ENCODE data around the gene PAK1.
"Not testable (repeated sequence)": the region's sequence is repeated elsewhere in the genome, so short reads cannot be mapped to it uniquely, and the experiment has no call there.

PAK1 gene

DNA sequence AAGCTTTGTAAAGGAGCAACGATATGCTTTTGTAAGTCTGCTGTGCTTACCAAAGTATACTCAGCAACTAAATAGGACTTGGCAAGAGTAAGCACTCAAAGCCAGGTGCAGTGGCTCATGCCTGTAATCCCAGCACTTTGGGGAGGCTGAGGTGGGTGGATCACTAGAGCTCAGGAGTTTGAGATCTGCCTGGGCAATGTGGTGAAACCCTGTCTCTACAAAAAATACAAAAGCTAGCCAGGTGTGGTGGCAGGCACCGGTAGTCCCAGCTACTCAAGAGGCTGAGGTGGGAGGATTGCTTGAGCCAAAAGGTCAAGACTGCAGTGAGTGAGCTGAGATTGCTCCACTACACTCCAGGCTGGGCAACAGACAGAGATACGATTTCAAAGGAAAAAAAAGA, 67.5 kb downstream of the PAK1 start:
- no peak for FAIRE-seq
- DNase-seq (ENCODE audit: low spot score): no peak

DNA sequence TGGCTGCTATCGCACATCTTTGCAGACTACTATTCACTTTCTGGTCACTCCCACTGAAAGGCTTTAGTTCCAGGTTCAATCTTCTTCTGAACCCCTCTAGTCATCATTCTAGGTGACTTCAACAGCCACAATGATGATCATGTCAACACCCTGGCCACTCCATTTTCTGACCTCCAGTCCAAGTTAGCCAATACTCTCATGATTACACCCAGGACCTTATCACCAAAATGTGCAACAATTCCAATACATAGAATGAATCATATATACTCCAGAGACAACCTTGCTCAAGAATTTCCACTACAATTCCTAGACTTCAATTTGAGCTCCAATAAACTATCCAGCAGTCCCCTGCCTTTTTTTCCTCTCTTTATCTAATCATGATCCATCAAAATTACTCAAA, 70.7 kb downstream of the PAK1 start:
- FAIRE-seq: no peak
- DNase-seq (ENCODE audit: low spot score): no peak

DNA sequence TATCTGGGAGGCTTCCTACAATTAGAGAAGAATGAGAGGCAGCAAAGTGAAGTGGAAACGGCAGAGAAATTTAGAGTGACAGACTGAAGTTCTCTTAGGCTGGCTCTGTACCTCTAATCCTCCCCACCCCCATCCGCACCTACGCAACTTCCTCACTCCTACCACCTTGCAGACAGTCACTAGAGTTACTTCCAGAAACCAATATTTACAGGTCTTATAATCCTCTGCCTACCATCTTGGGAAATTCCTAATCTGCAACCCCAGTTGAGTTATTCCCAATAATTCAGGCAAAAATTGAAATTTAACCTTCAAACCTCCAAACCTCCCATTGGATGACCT, 71.7 kb downstream of the PAK1 start:
- FAIRE-seq: no peak
- DNase-seq (ENCODE audit: low spot score): no peak

DNA sequence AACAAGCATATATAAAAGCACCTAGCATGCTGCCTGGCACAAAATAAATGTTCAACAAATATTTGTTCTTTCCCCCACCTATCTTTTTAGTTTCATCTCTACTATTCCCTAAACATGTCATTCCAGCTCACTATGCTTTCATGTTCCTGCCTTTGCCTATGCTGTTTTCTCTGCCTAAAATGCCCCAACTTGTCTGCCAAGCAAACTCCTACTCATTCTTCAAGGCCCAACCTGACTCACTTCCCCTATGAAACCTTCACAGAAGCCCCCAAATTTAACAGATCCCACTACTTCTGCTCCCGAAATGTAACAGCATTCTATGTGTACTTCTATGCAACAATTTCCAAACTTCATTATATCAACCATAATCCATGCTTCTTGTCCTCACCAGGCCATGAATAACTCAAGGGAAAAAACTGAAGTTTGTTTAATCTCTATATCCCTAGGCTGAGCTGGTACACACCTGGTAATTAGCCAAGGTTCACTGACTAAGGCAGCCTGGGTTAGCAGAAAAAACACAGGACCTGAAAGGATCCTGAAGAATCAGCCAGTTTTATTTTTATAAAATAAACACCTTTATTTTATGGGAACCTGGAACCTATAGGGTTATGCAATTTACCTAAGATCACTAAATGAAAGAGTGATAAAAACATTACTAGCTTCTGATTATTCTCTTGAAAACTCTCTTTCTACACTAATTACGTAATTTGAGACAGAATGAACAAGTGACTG, 72.2 kb downstream of the PAK1 start:
- no peak for FAIRE-seq
- DNase-seq (ENCODE audit: low spot score): no peak

GRCh38 chr11:77400775-77401449, 73.0 kb downstream of the PAK1 start:
- no peak for DNase-seq (ENCODE audit: low spot score)
- no peak for FAIRE-seq

DNA sequence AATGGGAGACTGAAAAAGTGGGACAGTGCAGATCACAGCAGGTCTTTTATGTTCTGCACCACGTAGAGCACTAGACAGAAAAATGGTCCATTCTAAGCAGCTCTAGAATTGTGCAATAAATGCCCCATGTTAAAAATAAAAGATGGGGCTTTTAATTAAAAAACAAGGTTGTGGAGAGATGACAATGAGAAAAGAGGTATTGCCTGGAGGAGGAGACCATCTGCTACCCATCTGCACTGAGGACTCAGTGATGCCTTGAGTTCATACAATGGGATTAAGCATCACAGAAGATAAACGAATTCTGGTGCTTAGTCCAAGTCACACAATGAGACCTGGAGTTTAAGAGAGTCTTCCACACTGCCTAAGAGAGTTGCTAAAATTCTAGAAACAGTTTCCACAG, 73.6 kb downstream of the PAK1 start:
- DNase-seq (ENCODE audit: low spot score) (no peak), FAIRE-seq (no peak)

DNA sequence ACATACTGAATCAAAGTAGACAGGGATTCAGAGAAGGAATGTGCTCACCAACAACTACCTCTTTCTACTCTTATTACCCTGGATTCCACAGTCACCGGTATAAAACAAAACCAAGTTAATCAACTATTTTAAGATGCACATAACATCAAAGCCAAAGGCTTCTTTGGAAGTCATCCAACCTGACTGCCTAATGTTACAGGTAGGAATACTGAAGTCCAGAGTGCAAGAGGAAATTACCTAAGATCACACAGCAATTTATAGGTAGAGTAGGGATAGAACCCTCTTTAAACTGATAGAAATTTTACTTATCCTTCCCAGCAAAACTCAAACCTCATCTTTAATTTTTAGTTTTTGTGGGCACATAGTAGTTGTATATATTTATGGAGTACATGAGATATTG, 76.3 kb downstream of the PAK1 start:
- FAIRE-seq: no peak
- no peak for DNase-seq (ENCODE audit: low spot score)

GRCh38 chr11:77396911-77397310, 77.0 kb downstream of the PAK1 start:
- FAIRE-seq (no peak), DNase-seq (ENCODE audit: low spot score) (no peak)

DNA sequence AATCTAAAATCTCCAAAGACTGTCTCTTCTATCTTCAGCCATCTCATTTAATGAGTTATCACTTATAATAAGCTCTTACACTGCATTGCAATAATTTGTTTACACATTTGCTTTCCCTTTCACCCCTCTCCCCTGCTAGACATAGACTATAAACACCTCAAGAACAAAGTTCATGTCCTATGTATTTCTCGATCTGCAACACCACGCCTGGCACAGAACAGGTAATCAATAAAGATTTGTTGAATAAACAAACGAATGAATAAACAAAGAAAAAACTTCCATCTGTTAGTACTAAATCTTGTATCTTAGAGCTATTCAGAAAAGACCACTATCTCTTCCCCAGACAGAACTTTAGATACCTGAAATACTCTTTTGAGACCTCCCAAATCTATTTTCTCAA, 77.6 kb downstream of the PAK1 start:
- no peak for DNase-seq (ENCODE audit: low spot score)
- FAIRE-seq: no peak

DNA sequence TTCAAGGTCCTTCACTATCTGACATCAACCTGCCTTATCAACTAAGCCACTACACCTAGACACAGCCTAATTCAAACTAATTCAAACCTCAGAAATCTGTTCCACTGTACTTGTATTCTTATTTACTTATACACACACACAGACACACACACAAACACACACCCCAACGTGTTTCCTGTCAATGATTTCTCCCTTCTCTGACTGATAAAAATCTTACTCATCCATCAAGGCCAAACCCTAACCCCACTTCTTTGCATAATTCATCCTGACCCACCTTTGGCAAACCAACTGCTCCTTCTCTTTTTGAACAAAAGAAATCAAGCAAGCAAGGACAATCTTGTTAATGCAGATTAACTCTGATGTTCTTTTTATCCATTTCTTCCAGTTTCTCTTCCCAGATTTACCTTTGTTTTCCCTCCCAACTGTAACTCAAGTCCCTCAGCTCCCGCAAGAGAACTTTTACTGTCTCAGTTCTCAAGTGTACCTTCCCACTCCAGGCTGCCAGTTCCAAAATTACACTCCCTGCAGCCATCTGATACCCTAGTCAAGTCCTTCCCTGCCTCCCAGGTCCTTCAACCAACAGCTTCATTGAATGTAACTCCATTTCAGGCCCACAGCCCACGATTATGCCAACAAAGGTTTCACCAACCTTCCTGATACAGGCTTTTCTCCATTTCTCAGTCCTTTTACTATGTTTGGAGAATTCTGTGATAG, 78.3 kb downstream of the PAK1 start:
- FAIRE-seq (no peak), DNase-seq (ENCODE audit: low spot score) (no peak)

- no peak for FAIRE-seq
- no peak for DNase-seq (ENCODE audit: low spot score)
Observed at GRCh38 chr11:77392842-77393241, 81.1 kb downstream of the PAK1 start.

DNA sequence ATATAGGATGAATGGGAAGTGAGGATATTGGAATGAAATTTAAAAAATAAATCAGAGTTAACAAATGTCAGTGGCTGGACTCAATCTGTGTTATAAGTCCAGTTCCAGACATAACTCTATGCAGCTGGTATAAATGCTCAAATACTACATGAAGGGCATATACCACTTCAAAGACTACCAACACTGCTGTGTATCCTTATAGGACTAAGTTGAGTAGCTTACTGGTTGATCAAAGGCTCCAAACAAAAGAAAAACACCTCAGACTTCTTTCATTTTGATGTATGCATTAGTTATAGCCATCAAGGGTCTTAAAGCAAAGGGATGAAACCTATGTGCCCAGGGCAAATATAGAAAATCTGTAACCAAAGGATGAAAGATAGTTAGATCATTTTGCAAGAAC, 86.2 kb downstream of the PAK1 start:
- FAIRE-seq (no peak), DNase-seq (ENCODE audit: low spot score) (no peak)

- FAIRE-seq (no peak), DNase-seq (ENCODE audit: low spot score) (no peak)
Observed at GRCh38 chr11:77386178-77386577, 87.7 kb downstream of the PAK1 start.

GRCh38 chr11:77385255-77385771, 88.6 kb downstream of the PAK1 start:
- not testable (repeated sequence) for FAIRE-seq; DNase-seq (ENCODE audit: low spot score)

- FAIRE-seq (no peak), DNase-seq (ENCODE audit: low spot score) (no peak)
Observed at GRCh38 chr11:77384571-77384970, 89.3 kb downstream of the PAK1 start.

DNA sequence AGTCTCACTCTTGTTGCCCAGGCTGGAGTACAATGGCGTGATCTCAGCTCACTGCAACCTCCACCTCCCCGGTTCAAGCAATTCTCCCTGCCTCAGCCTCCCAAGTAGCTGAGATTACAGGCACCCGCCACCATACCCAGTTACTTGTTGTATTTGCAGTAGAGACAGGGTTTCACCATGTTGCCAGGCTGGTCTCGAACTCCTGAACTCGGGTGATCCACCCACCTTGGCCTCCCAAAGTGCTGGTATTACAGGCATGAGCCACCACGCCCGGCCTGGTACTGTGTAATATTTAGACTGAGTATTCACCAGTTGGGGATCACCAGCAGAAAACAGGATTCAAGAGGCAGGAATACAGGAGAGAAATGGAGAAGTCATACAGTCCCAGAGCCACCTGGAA, 90.5 kb downstream of the PAK1 start:
- not testable (repeated sequence) for FAIRE-seq; DNase-seq (ENCODE audit: low spot score)

DNA sequence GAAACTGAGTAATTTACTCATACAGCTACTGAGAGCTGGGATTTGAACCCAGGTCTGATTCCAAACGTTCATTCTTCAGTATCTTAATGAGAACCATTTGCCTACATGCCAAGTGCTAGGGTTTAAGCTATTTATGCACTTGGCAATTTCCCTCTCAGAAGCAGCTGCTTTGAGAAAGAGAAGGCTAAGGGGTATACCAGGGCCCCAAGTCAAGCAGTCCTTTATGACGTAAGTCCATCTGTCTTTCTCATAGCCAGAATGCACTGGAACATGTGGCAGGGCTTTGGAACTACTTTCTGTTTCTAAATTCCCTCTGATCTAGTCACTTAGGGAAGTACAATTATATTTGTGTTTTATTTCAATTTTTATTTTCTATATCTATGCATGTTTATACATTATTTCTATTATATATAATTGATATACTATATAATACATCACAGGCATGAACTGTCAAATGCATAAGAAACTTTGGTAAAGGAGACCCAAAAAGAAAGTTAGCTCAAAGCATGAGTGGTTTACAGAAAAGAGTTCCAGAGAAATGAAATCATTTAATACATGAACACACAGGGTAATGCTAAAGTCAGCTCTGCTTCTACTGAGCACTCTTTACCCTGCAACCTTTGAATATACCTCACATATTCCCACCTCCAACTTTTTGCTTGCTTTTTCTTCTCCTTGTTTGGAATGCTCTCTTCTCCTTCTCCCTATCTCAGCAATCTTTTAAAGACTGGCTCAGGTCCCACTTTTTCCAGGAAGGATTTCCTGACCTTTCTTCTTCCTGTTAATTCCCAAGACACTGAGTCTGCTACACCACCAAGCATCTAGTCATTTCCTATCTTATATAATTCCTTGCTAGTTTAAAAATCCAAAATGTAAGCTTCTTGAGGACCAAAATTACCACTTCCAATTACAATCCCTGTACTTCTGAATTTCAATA, 91.9 kb downstream of the PAK1 start:
- no peak for DNase-seq (ENCODE audit: low spot score)
- FAIRE-seq: no peak

DNA sequence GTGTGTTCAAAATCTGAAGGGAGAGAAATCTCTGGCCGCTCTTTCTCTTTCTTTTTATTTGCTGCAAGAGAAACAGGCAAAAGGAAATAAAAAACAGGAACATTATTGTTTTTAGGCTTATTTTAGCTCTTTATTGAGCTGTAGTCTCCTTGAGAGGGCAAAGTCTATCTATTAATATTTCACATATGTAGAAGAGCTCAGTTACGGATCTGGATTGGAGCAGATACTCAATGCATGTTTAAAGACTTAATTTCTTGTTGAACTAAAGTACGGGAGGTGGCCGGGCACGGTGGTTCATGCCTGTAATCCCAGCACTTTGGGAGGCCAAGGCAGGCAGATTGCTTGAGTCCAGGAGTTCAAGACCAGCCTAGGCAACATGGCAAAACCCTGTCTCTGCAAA, 94.0 kb downstream of the PAK1 start:
- no peak for FAIRE-seq
- no peak for DNase-seq (ENCODE audit: low spot score)

DNA sequence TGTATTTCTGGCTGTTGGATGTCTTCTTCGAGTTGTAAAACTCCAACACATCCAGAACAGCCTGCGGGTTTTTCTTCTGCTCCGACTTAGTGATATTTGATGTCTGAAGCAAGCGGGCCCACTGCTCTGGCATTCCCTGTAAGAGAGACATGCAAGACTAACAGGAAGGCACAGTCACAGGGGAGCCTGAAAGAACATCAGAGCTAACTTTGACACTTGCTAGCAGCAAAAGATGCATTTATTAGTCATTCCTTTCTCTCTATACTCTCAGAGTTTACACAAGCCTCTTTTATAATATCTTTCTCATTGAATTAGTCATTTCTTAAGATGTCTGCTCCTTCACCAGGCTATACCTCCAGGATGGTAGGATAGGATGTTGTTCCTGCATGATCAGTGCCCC, 94.6 kb downstream of the PAK1 start:
- DNase-seq (ENCODE audit: low spot score) (no peak), FAIRE-seq (no peak)

- DNase-seq (ENCODE audit: low spot score): no peak
- FAIRE-seq: no peak
Observed at GRCh38 chr11:77377734-77378133, 96.2 kb downstream of the PAK1 start.

DNA sequence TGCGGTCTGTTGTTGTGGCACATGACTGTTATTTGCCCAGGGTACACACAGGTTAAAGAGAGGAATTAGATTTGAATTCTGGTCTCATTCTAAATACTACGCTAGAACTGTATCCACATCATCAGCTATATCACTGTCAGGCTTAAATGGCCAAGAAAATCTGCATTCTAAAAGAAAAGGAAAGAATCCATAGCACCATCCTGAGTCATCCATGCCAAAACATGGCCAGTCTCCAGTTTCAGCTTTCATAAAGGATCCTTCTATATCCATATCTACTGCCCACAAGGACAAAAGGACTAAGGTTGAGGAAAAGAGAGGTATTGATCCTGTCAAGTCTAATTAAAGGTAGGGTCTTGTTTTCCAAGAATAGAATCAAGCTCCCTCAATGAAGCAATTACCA, 98.8 kb downstream of the PAK1 start:
- FAIRE-seq: no peak
- no peak for DNase-seq (ENCODE audit: low spot score)

Measured in urothelium cell line (cell line).